Stomach (tissue), 9 donors: Measurements from ENCODE around the gene SDR42E2. TPM values are rescaled to one million over a fixed set of nuclear protein-coding genes. Genes with fewer than 3 reads are reported as not detected.
"Not testable (repeated sequence)": the region's sequence is repeated elsewhere in the genome, so short reads cannot be mapped to it uniquely, and the experiment has no call there.

ENCODE experiments used
- DNase-seq, 2 donors: peaks; one replicate each; pipeline versions ENCODE4 v3.0.0 to v3.0.0-alpha.2; 2013 to 2019
- H3K27ac ChIP-seq, 5 donors: fragments of 200-600 bp in 4 of 5; sonication (generic) in 4 of 5; one replicate each; pipeline ENCODE4 v1.5.1; 2013 to 2019; ENCODE audit warnings: mild to moderate bottlenecking in 1 of 5, moderate library complexity in 1 of 5
- H3K27me3 ChIP-seq, 3 donors: fragments of 200-600 bp; sonication (generic); one replicate each; pipeline ENCODE4 v1.5.1; 2017 to 2019; ENCODE audit warnings: mixed run types in 1 of 3
- H3K36me3 ChIP-seq, 4 donors: fragments of 200-600 bp; sonication (generic); 1 replicate in 3 of 4; 2 replicates in 1 of 4; pipeline ENCODE4 v1.5.1; 2016 to 2019
- H3K4me1 ChIP-seq, 4 donors: fragments of 200-600 bp; sonication (generic); one replicate each; pipeline ENCODE4 v1.5.1; 2016 to 2019
- H3K4me3 ChIP-seq, 4 donors: fragments of 200-600 bp; sonication (generic) in 3 of 4; one replicate each; pipeline ENCODE4 v1.5.1; 2016 to 2019; ENCODE audit warnings: mild to moderate bottlenecking in 1 of 4
- H3K9me3 ChIP-seq, 4 donors: fragments of 200-600 bp; sonication (generic); one replicate each; pipeline ENCODE4 v1.5.1; 2016 to 2019
- EP300 ChIP-seq: sonication (generic); formaldehyde crosslinking; IDR thresholded peaks from one replicate; pipeline ENCODE4 v1.6.1; 2017; ENCODE audit warnings: antibody characterized with exemption
- POLR2A ChIP-seq, 4 donors: fragments of 450-650 bp; IDR thresholded peaks; one replicate each; pipeline ENCODE4 v1.6.1; 2016; ENCODE audit warnings: antibody characterized with exemption in 4 of 4, control low read depth in 2 of 4, mild to moderate bottlenecking in 1 of 4, moderate library complexity in 1 of 4
- POLR2AphosphoS5 ChIP-seq, 3 donors: sonication (generic); formaldehyde crosslinking; IDR thresholded peaks; one replicate each; pipeline ENCODE4 v1.6.1; 2016; ENCODE audit warnings: antibody characterized with exemption in 3 of 3
- WGBS, 5 donors: extraction: QIAGEN DNeasy Blood & Tissue Kit in 3 of 5; methylation state at CpG; one replicate each; pipeline versions ENCODE4 v1.1.5 to v1.1.7; 2013 to 2018; 5-methylcytosine and 5-hydroxymethylcytosine counted together
- intact Hi-C: fragments of 100-400 bp; cut with DNase I; formaldehyde crosslinking; loops from one replicate; pipeline ENCODE4 v1.15.1; 2023; ENCODE audit warnings: low total_unique reads
- polyA plus RNA-seq, 3 donors: library from polyadenylated mRNA; stranded (reverse); fragments of 200-250 nt; gene quantifications; one replicate each; pipeline ENCODE4 v1.2.3, GENCODE V29; 2013
- total RNA-seq, 5 donors: library from RNA; depleted of rRNA; stranded (reverse); fragments of >200 nt; gene quantifications; one replicate each; pipeline versions ENCODE4 v1.1.0 to v1.2.3, GENCODE V29; 2014 to 2016
- TF ChIP-seq, protein P1 (sequence below), 7 experiments: fragments of 450-650 bp in 4 of 7; fragments of 200-600 bp in 3 of 7; sonication (generic) in 3 of 7; IDR thresholded peaks; one replicate each; pipeline ENCODE4 v1.5.1; 2016 to 2019; ENCODE audit warnings: antibody characterized with exemption in 7 of 7, control low read depth in 2 of 7, mild to moderate bottlenecking in 1 of 7
- donor health status: healthy with polysubstance abuse.
- donor health status: Bipolar disorder and iron deficiency.
- donor health status: healthy.

Gene SDR42E2
- total and polyA plus RNA-seq, 8 donors = not detected

DNA sequence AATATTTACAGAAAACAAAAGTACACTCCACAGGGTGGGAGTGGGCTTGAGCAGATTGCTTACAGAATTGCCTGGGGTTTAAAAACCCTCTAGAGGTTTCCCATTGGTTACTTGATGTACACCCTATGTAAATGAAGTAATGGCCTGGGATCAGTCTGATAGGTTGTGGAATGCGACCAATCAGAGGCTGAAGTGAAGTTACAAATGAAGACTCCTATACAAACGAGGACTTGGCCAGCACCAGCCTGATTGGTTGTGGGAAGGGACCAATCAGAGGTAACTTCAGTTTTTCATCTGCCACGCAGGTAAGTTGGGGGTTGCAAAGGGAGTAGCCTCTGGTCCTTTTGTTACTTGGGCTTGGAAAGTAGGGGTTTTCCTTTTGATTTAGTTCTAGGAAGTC, 52.6 kb downstream of the SDR42E2 start:
- intact Hi-C loops = no loop called here
- Histone ChIP-seq H3K27me3 (no peaks in the 10 kb centered on the region), H3K36me3 (peaks cover 3 to 41% (median 39%) of the 10 kb centered on the region in 4 donors), H3K27ac (no peak overlapping the region), H3K9me3 (no peaks in the 10 kb centered on the region), H3K4me1 (peaks cover 7 to 66% (median 34%) of the 10 kb centered on the region in 4 donors), H3K4me3 (no peak overlapping the region)
- TF ChIP-seq EP300 = no peak
- TF ChIP-seq, protein P1, sequence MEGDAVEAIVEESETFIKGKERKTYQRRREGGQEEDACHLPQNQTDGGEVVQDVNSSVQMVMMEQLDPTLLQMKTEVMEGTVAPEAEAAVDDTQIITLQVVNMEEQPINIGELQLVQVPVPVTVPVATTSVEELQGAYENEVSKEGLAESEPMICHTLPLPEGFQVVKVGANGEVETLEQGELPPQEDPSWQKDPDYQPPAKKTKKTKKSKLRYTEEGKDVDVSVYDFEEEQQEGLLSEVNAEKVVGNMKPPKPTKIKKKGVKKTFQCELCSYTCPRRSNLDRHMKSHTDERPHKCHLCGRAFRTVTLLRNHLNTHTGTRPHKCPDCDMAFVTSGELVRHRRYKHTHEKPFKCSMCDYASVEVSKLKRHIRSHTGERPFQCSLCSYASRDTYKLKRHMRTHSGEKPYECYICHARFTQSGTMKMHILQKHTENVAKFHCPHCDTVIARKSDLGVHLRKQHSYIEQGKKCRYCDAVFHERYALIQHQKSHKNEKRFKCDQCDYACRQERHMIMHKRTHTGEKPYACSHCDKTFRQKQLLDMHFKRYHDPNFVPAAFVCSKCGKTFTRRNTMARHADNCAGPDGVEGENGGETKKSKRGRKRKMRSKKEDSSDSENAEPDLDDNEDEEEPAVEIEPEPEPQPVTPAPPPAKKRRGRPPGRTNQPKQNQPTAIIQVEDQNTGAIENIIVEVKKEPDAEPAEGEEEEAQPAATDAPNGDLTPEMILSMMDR (IDR thresholded peaks at IDR 0.05) = no peak
- no peak for TF ChIP-seq POLR2A (IDR thresholded peaks at IDR 0.05)
- no peak for TF ChIP-seq POLR2AphosphoS5 (IDR thresholded peaks at IDR 0.05)
- DNase-seq = no peak
- WGBS, 5 donors = 74 to 85% (median 75%) methylated on average over 3 of the region's 3 CpGs

DNA sequence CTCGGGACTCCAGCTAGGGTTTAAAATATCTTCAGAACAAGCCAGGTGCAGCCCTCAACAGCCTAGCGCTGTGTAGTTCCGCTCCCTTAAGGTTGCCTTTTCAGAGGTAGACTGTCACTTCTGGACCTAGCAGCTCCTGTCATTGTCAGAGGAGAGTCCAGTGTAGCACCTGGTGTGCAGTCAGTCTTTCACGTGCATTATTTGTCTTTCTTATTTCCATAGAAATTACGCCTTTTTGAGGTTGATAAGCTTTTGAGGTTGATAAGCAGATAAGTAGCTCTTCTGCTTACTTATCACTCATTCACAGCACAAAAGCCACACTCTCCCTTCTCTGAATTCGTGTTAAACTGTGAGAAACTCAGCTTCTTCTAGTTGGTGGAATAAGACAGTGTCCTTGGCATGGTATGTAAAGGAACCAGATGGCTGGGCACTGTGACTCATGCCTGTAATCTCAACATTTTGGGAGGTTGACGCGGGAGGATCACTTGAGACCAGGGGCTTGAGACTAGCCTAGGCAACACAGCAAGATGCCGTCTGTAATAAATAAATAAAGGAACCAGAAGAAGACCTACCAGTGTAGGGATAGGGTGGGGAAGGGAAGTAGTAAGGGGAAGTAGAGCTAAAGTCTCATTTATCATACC, 54.0 kb downstream of the SDR42E2 start:
- Histone ChIP-seq H3K4me1 (peaks cover 7 to 66% (median 36%) of the 10 kb centered on the region in 4 donors), H3K27ac (peak overlapping the region in 1 of 5 donors; percentile 7), H3K27me3 (no peaks in the 10 kb centered on the region), H3K9me3 (no peaks in the 10 kb centered on the region), H3K36me3 (peaks cover 3 to 44% (median 39%) of the 10 kb centered on the region in 4 donors), H3K4me3 (no peak overlapping the region)
- intact Hi-C loops = no loop called here
- no peak for DNase-seq
- TF ChIP-seq EP300 (no peak), POLR2AphosphoS5 (IDR thresholded peaks at IDR 0.05) (no peak), POLR2A (IDR thresholded peaks at IDR 0.05) (no peak)
- TF ChIP-seq, protein P1 (IDR thresholded peaks at IDR 0.05) = no peak
- WGBS, 5 donors = 56 to 66% (median 60%) methylated on average over 9 of the region's 9 CpGs

DNA sequence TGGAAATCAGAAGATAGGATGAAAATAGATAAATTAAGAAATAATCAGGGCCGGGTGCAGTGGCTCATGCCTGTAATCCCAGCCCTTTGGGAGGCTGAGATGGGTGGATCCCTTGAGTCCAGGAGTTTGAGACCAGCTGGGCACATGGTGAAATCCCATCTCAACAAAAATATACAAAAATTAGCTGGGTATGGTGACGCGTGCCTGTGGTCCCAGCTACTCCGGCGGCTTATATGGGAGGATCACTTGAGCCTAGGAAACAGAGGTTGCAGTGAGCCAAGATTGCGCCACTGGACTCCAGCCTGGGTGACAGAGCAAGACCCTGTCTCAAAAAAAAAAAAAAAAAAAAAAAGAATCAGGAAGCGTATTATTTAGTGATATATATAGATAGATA, 54.5 kb downstream of the SDR42E2 start:
- peaks cover 6 to 64% (median 34%) of the 10 kb centered on the region in 4 donors for H3K4me1 ChIP-seq

DNA sequence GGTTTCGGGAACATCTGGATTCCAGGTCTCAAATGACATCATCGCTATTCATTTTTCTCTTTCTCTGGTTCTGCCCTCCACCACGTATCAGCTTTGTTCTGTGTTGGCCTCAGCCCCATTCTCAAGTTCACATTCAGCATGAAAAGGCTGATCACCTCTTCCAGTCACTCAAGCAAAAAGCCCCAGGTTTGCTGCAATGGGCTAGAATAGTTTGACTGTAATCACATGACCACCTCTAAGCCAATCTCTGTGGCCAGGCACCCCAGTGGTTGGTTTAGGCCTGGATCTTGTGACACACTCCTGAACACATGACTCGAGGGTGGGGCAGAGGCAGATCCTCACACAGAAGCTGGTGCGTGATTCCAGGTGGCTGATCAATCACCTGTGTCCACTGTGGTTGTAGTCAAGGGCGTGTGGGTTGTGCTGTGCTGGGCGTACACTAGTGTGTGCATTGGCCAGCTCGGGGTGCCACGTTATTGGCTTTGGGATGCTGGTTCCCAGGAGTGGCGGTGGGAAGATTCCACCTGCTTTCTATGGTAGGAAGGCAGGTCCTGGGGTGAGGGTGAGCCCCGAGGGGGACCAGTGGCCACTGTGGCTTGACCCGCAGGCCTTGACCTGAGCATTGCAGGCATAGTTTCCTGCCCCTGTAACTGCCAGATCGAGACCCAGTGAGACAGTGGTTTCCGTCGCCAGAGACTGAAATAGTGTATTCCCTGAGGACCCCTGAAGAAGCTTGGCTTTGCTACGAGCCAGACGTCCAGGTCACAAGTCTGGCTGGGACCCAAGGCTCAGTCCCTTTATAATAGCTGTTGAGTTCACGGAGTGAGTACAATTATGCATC, 55.8 kb downstream of the SDR42E2 start:
- no peak overlapping the region for H3K4me3 ChIP-seq
- no peak for TF ChIP-seq POLR2AphosphoS5 (IDR thresholded peaks at IDR 0.05)
- TF ChIP-seq, protein P1 (IDR thresholded peaks at IDR 0.05) = no peak
- DNase-seq = no peak
- H3K36me3 ChIP-seq = peaks cover 3 to 30% (median 25%) of the 10 kb centered on the region in 4 donors
- peaks cover 6 to 51% (median 29%) of the 10 kb centered on the region in 4 donors for H3K4me1 ChIP-seq
- H3K27me3 ChIP-seq = no peaks in the 10 kb centered on the region
- no peaks in the 10 kb centered on the region for H3K9me3 ChIP-seq
- peak overlapping the region in 1 of 5 donors; percentile 8 for H3K27ac ChIP-seq
- intact Hi-C loops = no loop called here
- 80 to 89% (median 87%) methylated on average over 13 to 18 of the region's 18 CpGs for WGBS, 5 donors

More for the DNA sequence above, 54.5 kb downstream of the SDR42E2 start:
- intact Hi-C loops, DNase-seq, H3K9me3 ChIP-seq, H3K27me3 ChIP-seq, H3K4me3 ChIP-seq: not testable (repeated sequence)
- Histone ChIP-seq H3K36me3 (peaks cover 3 to 41% (median 37%) of the 10 kb centered on the region in 4 donors), H3K27ac (peak overlapping the region in 1 of 5 donors; percentile 7)
- WGBS, 5 donors = 85 to 92% (median 89%) methylated on average over 7 of the region's 7 CpGs
